AG04450 (cell line): ENCODE data around the gene UNKL. TPM values are rescaled to one million over a fixed set of nuclear protein-coding genes. Genes with fewer than 3 reads are reported as not detected.

Source experiments
- CTCF ChIA-PET: fragments of 300-600, 350-600 bp; formaldehyde crosslinking; extraction: SDS; loops from one replicate; lab custom pipeline; 2022; ENCODE audit warnings: antibody characterized with exemption, inconsistent platforms; lab: Charles Lee
- POLR2A ChIA-PET: fragments of 350-600 bp; formaldehyde crosslinking; extraction: SDS; loops from one replicate; lab custom pipeline; 2021; ENCODE audit warnings: antibody characterized with exemption, inconsistent platforms; lab: Yijun Ruan, JAX
- DNase-seq: peaks from one replicate; pipeline ENCODE4 v3.0.0-alpha.2; 2011; ENCODE audit warnings: low read depth, low spot score
- H3K27ac ChIP-seq: one replicate; pipeline ENCODE4 v1.5.1; 2012; ENCODE audit warnings: low read depth, low read length, control low read depth
- H3K27me3 ChIP-seq: one replicate; pipeline ENCODE4 v1.6.0; 2012; ENCODE audit warnings: low read length; ENCODE audit not compliant: control insufficient read depth, insufficient read depth
- H3K4me3 ChIP-seq: 2 replicates; pipeline ENCODE4 v1.5.1; 2011; ENCODE audit warnings: mild to moderate bottlenecking, low read depth, low read length, control low read depth
- H3K9me3 ChIP-seq: 2 replicates; pipeline ENCODE4 v1.5.1; 2012; ENCODE audit warnings: low read length; ENCODE audit not compliant: control insufficient read depth, insufficient read depth
- polyA plus RNA-seq: library from polyadenylated mRNA; depleted of rRNA; stranded (reverse); fragments of >200 nt; gene quantifications from 2 replicates; pipeline ENCODE4 v1.2.3, GENCODE V29; 2011
- TF ChIP-seq, protein P1 (sequence below): IDR thresholded peaks from 2 replicates; pipeline ENCODE4 v1.5.1; 2011; ENCODE audit warnings: low read depth, low read length, control low read depth, inconsistent platforms

The UNKL gene
- polyA plus RNA-seq, 1 experiment, result 7.6 TPM

DNA sequence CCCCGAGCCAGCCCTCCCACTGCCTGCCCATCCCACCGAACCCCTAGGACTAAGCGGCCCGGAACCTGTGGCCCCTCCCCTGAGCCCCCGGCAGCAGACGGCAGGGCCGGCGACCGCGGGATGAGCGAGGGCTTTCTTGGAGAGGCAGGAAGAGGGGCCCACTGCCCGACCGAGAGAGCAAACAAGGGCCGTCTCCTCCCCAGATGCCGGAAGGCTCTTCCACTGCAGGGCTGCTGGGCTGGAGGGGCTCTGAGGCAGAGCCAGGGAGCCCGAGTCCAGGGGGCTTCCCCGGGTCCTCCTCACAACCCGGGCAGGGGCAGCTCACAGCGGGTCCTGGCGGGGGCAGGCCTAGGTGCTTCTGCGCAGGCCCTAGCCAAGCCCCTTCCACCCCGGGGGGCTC lies 19.3 kb upstream of the UNKL start:
- Histone ChIP-seq H3K9me3 (no peaks in the 10 kb centered on the region), H3K4me3 (no peak overlapping the region), H3K27ac (no peak overlapping the region), H3K27me3 (no peaks in the 10 kb centered on the region)
- DNase-seq, result no peak
- ChIA-PET CTCF (interaction anchor here (0.5 kb wide), 1 partner anchor 681 kb away, joined by 8 read pairs; no protein-coding TSS in a partner anchor), POLR2A (no interaction called here)
- TF ChIP-seq, protein P1, sequence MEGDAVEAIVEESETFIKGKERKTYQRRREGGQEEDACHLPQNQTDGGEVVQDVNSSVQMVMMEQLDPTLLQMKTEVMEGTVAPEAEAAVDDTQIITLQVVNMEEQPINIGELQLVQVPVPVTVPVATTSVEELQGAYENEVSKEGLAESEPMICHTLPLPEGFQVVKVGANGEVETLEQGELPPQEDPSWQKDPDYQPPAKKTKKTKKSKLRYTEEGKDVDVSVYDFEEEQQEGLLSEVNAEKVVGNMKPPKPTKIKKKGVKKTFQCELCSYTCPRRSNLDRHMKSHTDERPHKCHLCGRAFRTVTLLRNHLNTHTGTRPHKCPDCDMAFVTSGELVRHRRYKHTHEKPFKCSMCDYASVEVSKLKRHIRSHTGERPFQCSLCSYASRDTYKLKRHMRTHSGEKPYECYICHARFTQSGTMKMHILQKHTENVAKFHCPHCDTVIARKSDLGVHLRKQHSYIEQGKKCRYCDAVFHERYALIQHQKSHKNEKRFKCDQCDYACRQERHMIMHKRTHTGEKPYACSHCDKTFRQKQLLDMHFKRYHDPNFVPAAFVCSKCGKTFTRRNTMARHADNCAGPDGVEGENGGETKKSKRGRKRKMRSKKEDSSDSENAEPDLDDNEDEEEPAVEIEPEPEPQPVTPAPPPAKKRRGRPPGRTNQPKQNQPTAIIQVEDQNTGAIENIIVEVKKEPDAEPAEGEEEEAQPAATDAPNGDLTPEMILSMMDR, result no peak

DNA sequence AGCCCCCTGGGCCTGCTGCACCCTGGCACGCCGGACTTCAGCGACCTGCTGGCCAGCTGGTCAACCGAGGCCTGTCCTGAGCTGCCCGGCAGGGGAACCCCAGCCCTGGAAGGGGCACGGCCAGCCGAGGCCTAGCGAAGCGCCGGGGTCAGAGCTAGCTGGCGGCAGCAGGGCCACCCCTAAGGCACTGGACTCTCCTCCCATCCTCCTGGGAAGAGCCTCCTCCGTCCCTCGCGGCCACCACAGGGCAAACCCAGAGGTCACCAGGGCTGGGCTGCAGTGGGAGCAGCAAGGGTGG lies 18.7 kb upstream of the UNKL start:
- no peaks in the 10 kb centered on the region for H3K9me3 ChIP-seq
- no peak overlapping the region for H3K27ac ChIP-seq
- no peaks in the 10 kb centered on the region for H3K27me3 ChIP-seq
- CTCF ChIA-PET, result no interaction called here
- no peak for DNase-seq
- TF ChIP-seq, protein P1, result no peak
- H3K4me3 ChIP-seq, result no peak overlapping the region
- POLR2A ChIA-PET, result no interaction called here

DNA sequence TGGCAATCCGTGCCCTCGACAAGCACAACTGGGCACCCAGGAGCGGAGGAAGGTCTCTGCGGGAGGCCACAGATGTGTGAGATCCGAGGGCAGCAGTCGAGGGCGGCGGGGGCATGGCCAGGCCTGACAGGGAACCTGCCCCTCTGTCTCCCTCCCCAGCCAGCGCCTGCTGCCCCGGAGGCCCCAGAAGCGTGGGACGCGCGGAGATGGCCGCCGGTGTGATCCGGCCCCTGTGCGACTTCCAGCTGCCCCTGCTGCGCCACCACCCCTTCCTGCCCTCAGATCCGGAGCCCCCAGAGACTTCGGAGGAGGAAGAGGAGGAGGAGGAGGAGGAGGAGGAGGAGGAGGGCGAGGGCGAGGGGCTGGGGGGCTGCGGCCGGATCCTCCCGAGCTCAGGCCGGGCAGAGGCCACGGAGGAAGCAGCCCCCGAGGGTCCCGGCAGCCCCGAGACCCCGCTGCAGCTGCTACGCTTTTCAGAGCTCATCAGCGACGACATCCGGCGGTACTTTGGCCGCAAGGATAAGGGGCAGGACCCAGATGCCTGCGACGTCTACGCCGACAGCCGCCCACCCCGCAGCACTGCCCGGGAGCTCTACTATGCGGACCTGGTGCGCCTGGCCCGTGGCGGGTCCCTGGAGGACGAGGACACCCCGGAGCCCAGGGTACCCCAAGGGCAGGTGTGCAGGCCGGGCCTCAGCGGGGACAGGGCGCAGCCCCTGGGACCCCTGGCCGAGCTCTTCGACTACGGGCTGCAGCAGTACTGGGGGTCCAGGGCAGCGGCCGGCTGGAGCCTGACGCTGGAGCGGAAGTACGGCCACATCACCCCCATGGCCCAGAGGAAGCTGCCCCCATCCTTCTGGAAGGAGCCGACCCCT lies 18.1 kb upstream of the UNKL start:
- POLR2A ChIA-PET, result no interaction called here
- CTCF ChIA-PET, result no interaction called here
- no peaks in the 10 kb centered on the region for H3K27me3 ChIP-seq

DNA sequence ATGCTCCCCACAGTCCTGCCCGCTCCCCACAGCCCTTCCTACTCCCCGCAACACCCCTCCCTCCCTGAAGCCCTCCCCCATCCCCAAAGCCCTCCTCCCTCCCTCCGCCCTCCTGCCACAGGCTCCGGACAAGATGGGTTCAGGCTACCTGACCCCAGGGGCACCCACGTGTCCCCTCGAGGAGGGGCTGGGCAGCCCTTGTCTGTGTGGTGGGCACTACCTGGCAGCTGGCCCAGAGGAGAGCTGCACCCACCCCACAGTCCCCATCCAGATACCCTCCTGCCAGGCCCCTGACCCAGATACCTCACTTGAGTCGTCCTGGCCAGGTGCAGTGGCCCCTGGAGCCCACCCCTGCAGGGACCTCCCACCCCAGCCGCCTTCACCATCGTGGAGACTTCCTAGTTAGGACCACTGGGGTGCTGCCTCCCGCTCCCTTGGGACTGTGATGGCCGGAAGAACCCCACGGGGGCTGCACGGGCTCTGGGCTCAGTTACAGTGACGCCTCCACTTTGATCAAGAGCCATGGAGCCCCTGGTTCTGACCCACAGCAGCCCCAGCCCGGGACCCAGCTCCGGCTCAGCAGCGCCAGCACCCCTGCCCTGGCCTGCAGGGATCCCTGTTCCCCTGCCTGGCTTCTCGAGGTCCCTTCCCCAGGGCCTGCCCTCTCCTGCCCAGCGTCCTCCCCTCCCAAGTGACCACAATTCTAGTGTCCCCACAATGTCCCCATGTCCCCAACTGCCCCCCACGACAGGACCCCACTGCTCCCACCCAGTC lies 17.2 kb upstream of the UNKL start:
- no peaks in the 10 kb centered on the region for H3K27me3 ChIP-seq
- no peak overlapping the region for H3K27ac ChIP-seq
- ChIA-PET POLR2A (no interaction called here), CTCF (no interaction called here)
- no peaks in the 10 kb centered on the region for H3K9me3 ChIP-seq
- TF ChIP-seq, protein P1, result no peak
- H3K4me3 ChIP-seq, result no peak overlapping the region
- DNase-seq, result no peak

More for the DNA sequence above, 18.1 kb upstream of the UNKL start:
- no peak overlapping the region for H3K27ac ChIP-seq
- TF ChIP-seq, protein P1, result no peak
- DNase-seq, result no peak
- no peaks in the 10 kb centered on the region for H3K9me3 ChIP-seq
- H3K4me3 ChIP-seq, result no peak overlapping the region
